RPMI7951 (cell line): ENCODE data around the gene MYRIP. TPM values are rescaled to one million over a fixed set of nuclear protein-coding genes. Genes with fewer than 3 reads are reported as not detected.
"Not testable (repeated sequence)": the region's sequence is repeated elsewhere in the genome, so short reads cannot be mapped to it uniquely, and the experiment has no call there.

Source experiments
- DNase-seq: peaks from one replicate; pipeline ENCODE4 v3.0.0-alpha.2; 2012; ENCODE audit warnings: low read depth
- total RNA-seq: library from RNA; depleted of rRNA; stranded (reverse); fragments of >200 nt; shearing (Covaris generic); gene quantifications from 2 replicates; pipeline ENCODE4 v1.2.3, GENCODE V29; 2014

MYRIP gene
- total RNA-seq, 1 experiment from 2014 or later = not detected

GRCh38 chr3:40129981-40130380 lies 320.6 kb downstream of the MYRIP start:
- no peak for DNase-seq

- no peak for DNase-seq
Observed at GRCh38 chr3:40130721-40131120, 321.3 kb downstream of the MYRIP start.

- not testable (repeated sequence) for DNase-seq
Observed at GRCh38 chr3:40133886-40134575, 324.6 kb downstream of the MYRIP start.

GRCh38 chr3:40137591-40138295 lies 328.3 kb downstream of the MYRIP start:
- DNase-seq = no peak

GRCh38 chr3:40143283-40144090 lies 334.1 kb downstream of the MYRIP start:
- DNase-seq = no peak

- DNase-seq = no peak
Observed at GRCh38 chr3:40148827-40149226, 339.4 kb downstream of the MYRIP start.

GRCh38 chr3:40152482-40153133 lies 343.2 kb downstream of the MYRIP start:
- no peak for DNase-seq

- DNase-seq = no peak
Observed at GRCh38 chr3:40160933-40161332, 351.5 kb downstream of the MYRIP start.

GRCh38 chr3:40162616-40163015 lies 353.2 kb downstream of the MYRIP start:
- DNase-seq = no peak

- DNase-seq = no peak
Observed at GRCh38 chr3:40166997-40167396, 357.6 kb downstream of the MYRIP start.

- DNase-seq = no peak
Observed at GRCh38 chr3:40167958-40168357, 358.5 kb downstream of the MYRIP start.

GRCh38 chr3:40169983-40170382 lies 360.6 kb downstream of the MYRIP start:
- no peak for DNase-seq

- DNase-seq = no peak
Observed at GRCh38 chr3:40170395-40170794, 361.0 kb downstream of the MYRIP start.

GRCh38 chr3:40172560-40172959 lies 363.2 kb downstream of the MYRIP start:
- no peak for DNase-seq

- DNase-seq = peak; percentile 3
Observed at GRCh38 chr3:40173227-40173721, 363.9 kb downstream of the MYRIP start.

GRCh38 chr3:40178012-40178594 lies 368.7 kb downstream of the MYRIP start:
- DNase-seq = no peak

GRCh38 chr3:40179016-40179415 lies 369.6 kb downstream of the MYRIP start:
- DNase-seq = peak; percentile 54

- DNase-seq = no peak
Observed at GRCh38 chr3:40181182-40181581, 371.8 kb downstream of the MYRIP start.

GRCh38 chr3:40185029-40185695 lies 375.8 kb downstream of the MYRIP start:
- peak; percentile 72 for DNase-seq

- DNase-seq = no peak
Observed at GRCh38 chr3:40186508-40186907, 377.1 kb downstream of the MYRIP start.

GRCh38 chr3:40187945-40188344 lies 378.5 kb downstream of the MYRIP start:
- DNase-seq = no peak
